Measurements from ENCODE around the gene MYBPC2. TPM values are rescaled to one million over a fixed set of nuclear protein-coding genes. Genes with fewer than 3 reads are reported as not detected.
A peak's percentile ranks its signal among the peaks of the same experiment; 100 is the strongest.

MYBPC2 gene
- polyA plus RNA-seq, 1 of the 3 experiments (the other 2 are of a cell fraction) = not detected

DNA sequence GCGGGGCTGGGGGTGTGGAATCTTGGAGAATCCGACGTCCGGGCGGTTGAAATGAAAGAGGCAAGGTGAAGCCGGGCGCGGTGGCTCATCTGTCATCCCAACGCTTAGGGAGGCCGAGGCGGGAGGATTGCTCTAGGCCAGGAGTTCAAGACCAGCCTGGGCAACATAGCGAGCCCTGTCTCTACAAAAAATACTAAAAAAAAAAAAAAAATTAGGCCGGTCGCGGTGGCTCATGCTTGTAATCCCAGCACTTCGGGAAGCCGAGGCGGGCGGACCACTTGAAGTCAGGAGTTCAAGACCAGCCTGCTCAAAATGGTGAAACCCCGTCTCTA lies 44.2 kb downstream of the MYBPC2 start:
- no peak for DNase-seq
- Histone ChIP-seq H3K9ac (peak overlapping the region; percentile 76), H3K27ac (ENCODE audit: low read depth in 2 of 2, low read length in 1 of 2) (peak overlapping the region; percentile 67 to 85; a peak in 3 of 4 replicates), H2AFZ (ENCODE audit: low read depth) (peak overlapping the region; percentile 93; the same call in 1 of the 2 replicates), H3K9me2 (no peaks in the 10 kb centered on the region), H3K4me3 (ENCODE audit: low read depth in 2 of 2, low read length in 1 of 2) (peak overlapping the region; percentile 83 to 93), H3K9me3 (no peaks in the 10 kb centered on the region), H3K27me3 (ENCODE audit: insufficient read depth) (no peaks in the 10 kb centered on the region), H3K36me3 (replicated peaks in 1 of 2; ENCODE audit: control insufficient read depth in 1 of 2, insufficient read depth in 2 of 2, low read length in 1 of 2) (peaks cover 10 to 25% of the 10 kb centered on the region in 2 experiments), H3K4me2 (peak overlapping the region; percentile 93), H4K20me1 (ENCODE audit: insufficient read depth) (no peaks in the 10 kb centered on the region), H3F3A (replicated peaks; ENCODE audit: insufficient read depth) (peaks cover 12% of the 10 kb centered on the region), H3K4me1 (ENCODE audit: control insufficient read depth in 1 of 2, insufficient read depth in 2 of 2, low read depth in 1 of 2, low read length in 1 of 2) (peaks cover 6 to 9% of the 10 kb centered on the region in 2 experiments; a peak in 2 of 4 replicates), H3K79me2 (ENCODE audit: insufficient read depth) (peaks cover 16% of the 10 kb centered on the region)
- ChIA-PET POLR2A (no interaction called here), CTCF (no interaction called here)
- TF ChIP-seq, protein P1, sequence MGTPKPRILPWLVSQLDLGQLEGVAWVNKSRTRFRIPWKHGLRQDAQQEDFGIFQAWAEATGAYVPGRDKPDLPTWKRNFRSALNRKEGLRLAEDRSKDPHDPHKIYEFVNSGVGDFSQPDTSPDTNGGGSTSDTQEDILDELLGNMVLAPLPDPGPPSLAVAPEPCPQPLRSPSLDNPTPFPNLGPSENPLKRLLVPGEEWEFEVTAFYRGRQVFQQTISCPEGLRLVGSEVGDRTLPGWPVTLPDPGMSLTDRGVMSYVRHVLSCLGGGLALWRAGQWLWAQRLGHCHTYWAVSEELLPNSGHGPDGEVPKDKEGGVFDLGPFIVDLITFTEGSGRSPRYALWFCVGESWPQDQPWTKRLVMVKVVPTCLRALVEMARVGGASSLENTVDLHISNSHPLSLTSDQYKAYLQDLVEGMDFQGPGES (IDR thresholded peaks at IDR 0.05; ENCODE audit: low read depth, low read length) = no peak
- TF ChIP-seq, protein P2, sequence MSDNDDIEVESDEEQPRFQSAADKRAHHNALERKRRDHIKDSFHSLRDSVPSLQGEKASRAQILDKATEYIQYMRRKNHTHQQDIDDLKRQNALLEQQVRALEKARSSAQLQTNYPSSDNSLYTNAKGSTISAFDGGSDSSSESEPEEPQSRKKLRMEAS (IDR thresholded peaks at IDR 0.05; ENCODE audit: low read depth) = no peak; the same call in 1 of the 2 replicates
- TF ChIP-seq RAD21 (IDR thresholded peaks at IDR 0.05; ENCODE audit: low read length) (no peak), SMC3 (IDR thresholded peaks at IDR 0.05; ENCODE audit: low read depth, low read length) (no peak), USF2 (IDR thresholded peaks at IDR 0.05; ENCODE audit: borderline replicate concordance, low read depth, low read length) (no peak), GABPA (IDR thresholded peaks at IDR 0.05; ENCODE audit: low read depth) (no peak), RCOR1 (IDR thresholded peaks at IDR 0.05; ENCODE audit: low read length) (no peak), JUND (IDR thresholded peaks at IDR 0.05) (no peak), PBX3 (IDR thresholded peaks at IDR 0.05) (no peak), FOXJ3 (CRISPR knock-in tag; IDR thresholded peaks at IDR 0.05) (no peak), SIN3A (IDR thresholded peaks at IDR 0.05; ENCODE audit: borderline replicate concordance, low read depth, low read length) (no peak), YY1 (IDR thresholded peaks at IDR 0.05; ENCODE audit: low read depth) (no peak), ELF1 (IDR thresholded peaks at IDR 0.05) (no peak), ZBTB33 (IDR thresholded peaks at IDR 0.05; ENCODE audit: borderline replicate concordance, low read depth) (no peak), NFIC (IDR thresholded peaks at IDR 0.05; ENCODE audit: borderline replicate concordance) (no peak)
- WGBS (ENCODE audit: low lambda C conversion rate) = 2% methylated on average over 15 of the region's 20 CpGs

Measured in SK-N-SH (cell line).